ENCODE results near the gene BEAN1. TPM values are rescaled to one million over a fixed set of nuclear protein-coding genes. Genes with fewer than 3 reads are reported as not detected.

Gene BEAN1
- polyA plus RNA-seq, 1 of the 3 experiments (the other 2 are of a cell fraction) = 0.07 TPM

DNA sequence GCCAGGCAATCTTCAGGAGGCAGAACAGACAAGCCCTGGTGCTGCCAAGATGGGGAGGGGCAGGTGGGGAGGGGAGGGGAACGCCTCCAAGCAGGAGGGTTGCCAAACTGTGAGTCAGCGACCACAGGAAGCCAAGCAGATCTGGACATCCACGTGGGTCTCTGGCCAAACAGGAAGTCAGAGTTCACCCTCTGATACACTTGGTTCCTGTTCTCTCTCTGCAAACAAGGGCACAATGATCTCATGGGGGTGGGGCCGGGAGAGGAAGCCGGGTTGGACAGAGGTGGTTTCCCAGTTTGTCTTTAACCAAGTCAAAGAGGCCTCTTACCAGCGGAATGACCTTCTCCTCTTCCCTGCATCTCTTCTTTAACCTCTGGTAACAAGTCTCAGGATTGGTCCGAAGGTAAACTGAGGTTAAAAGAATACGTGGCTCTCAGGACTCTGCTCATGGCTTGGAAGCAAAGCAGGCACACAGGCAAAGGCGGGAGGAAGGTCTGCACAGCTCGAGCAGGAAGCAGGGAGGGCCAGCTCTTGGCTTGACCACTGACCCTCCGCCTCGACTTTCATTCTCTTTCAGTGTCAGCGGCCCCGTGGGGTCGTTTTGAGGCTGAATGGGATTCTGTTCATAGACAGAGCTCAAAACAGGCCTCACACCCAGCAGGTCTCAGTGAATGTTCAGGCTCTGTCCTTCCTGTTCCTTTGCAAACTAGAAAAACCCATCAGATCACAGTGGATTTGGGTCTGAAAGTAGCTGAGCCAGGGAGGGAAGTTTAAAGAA is 89.9 kb downstream of the BEAN1 start:
- POLR2A ChIA-PET = no interaction called here
- H3K36me3 ChIP-seq (replicated peaks in 1 of 2; ENCODE audit: control insufficient read depth in 1 of 2, insufficient read depth in 2 of 2, low read length in 1 of 2) = no peaks in the 10 kb centered on the region
- CTCF ChIA-PET = interaction anchor here (2.6 kb wide), 1 partner anchor 110 kb away, joined by 8 read pairs; no protein-coding TSS in a partner anchor
- TF ChIP-seq, protein P1, sequence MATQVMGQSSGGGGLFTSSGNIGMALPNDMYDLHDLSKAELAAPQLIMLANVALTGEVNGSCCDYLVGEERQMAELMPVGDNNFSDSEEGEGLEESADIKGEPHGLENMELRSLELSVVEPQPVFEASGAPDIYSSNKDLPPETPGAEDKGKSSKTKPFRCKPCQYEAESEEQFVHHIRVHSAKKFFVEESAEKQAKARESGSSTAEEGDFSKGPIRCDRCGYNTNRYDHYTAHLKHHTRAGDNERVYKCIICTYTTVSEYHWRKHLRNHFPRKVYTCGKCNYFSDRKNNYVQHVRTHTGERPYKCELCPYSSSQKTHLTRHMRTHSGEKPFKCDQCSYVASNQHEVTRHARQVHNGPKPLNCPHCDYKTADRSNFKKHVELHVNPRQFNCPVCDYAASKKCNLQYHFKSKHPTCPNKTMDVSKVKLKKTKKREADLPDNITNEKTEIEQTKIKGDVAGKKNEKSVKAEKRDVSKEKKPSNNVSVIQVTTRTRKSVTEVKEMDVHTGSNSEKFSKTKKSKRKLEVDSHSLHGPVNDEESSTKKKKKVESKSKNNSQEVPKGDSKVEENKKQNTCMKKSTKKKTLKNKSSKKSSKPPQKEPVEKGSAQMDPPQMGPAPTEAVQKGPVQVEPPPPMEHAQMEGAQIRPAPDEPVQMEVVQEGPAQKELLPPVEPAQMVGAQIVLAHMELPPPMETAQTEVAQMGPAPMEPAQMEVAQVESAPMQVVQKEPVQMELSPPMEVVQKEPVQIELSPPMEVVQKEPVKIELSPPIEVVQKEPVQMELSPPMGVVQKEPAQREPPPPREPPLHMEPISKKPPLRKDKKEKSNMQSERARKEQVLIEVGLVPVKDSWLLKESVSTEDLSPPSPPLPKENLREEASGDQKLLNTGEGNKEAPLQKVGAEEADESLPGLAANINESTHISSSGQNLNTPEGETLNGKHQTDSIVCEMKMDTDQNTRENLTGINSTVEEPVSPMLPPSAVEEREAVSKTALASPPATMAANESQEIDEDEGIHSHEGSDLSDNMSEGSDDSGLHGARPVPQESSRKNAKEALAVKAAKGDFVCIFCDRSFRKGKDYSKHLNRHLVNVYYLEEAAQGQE (IDR thresholded peaks at IDR 0.05; ENCODE audit: low read depth, low read length) = peak; percentile 64; the same call in 1 of the 2 replicates
- TF ChIP-seq TEAD4 (IDR thresholded peaks at IDR 0.05; ENCODE audit: borderline replicate concordance, insufficient read depth) (peak; percentile 47; the same call in 1 of the 2 replicates), CTCF (IDR thresholded peaks at IDR 0.05) (no peak), MXI1 (IDR thresholded peaks at IDR 0.05; ENCODE audit: low read depth, low read length) (peak; percentile 39; the same call in 1 of the 2 replicates), NFIC (IDR thresholded peaks at IDR 0.05; ENCODE audit: borderline replicate concordance) (peak; percentile 99), PBX3 (IDR thresholded peaks at IDR 0.05) (peak; percentile 43; the same call in 1 of the 2 replicates), GABPA (IDR thresholded peaks at IDR 0.05; ENCODE audit: low read depth) (peak; percentile 73), JUND (IDR thresholded peaks at IDR 0.05) (peak; percentile 84), EP300 (IDR thresholded peaks at IDR 0.05; ENCODE audit: borderline replicate concordance in 1 of 2, low read depth in 1 of 2, low read length in 1 of 2) (peak in 1 of 2 experiments; percentile 78; a peak in 1 of 4 replicates), SIN3A (IDR thresholded peaks at IDR 0.05; ENCODE audit: borderline replicate concordance, low read depth, low read length) (peak; percentile 97), RFX5 (IDR thresholded peaks at IDR 0.05; ENCODE audit: low read length) (no peak), YY1 (IDR thresholded peaks at IDR 0.05; ENCODE audit: low read depth) (no peak), FOXJ3 (CRISPR knock-in tag; IDR thresholded peaks at IDR 0.05) (no peak), SMC3 (IDR thresholded peaks at IDR 0.05; ENCODE audit: low read depth, low read length) (no peak), MEF2A (IDR thresholded peaks at IDR 0.05; ENCODE audit: borderline replicate concordance, low read depth) (no peak), POLR2AphosphoS5 (IDR thresholded peaks at IDR 0.05; ENCODE audit: low read depth, low read length) (peak; percentile 71; the same call in 1 of the 2 replicates), RAD21 (IDR thresholded peaks at IDR 0.05; ENCODE audit: low read length) (no peak), TAF1 (IDR thresholded peaks at IDR 0.05; ENCODE audit: borderline replicate concordance, low read depth, low read length) (0 out of 2 replicates have a peak, but pooled peaks have one; percentile 35), FOSL2 (IDR thresholded peaks at IDR 0.05; ENCODE audit: borderline replicate concordance, low read depth) (peak; percentile 91), TCF12 (IDR thresholded peaks at IDR 0.05) (peak; percentile 89), RCOR1 (IDR thresholded peaks at IDR 0.05; ENCODE audit: low read length) (no peak)
- TF ChIP-seq, protein P2, sequence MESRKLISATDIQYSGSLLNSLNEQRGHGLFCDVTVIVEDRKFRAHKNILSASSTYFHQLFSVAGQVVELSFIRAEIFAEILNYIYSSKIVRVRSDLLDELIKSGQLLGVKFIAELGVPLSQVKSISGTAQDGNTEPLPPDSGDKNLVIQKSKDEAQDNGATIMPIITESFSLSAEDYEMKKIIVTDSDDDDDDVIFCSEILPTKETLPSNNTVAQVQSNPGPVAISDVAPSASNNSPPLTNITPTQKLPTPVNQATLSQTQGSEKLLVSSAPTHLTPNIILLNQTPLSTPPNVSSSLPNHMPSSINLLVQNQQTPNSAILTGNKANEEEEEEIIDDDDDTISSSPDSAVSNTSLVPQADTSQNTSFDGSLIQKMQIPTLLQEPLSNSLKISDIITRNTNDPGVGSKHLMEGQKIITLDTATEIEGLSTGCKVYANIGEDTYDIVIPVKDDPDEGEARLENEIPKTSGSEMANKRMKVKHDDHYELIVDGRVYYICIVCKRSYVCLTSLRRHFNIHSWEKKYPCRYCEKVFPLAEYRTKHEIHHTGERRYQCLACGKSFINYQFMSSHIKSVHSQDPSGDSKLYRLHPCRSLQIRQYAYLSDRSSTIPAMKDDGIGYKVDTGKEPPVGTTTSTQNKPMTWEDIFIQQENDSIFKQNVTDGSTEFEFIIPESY (IDR thresholded peaks at IDR 0.05; ENCODE audit: borderline replicate concordance, low read depth) = peak; percentile 78; the same call in 1 of the 2 replicates
- TF ChIP-seq, protein P3, sequence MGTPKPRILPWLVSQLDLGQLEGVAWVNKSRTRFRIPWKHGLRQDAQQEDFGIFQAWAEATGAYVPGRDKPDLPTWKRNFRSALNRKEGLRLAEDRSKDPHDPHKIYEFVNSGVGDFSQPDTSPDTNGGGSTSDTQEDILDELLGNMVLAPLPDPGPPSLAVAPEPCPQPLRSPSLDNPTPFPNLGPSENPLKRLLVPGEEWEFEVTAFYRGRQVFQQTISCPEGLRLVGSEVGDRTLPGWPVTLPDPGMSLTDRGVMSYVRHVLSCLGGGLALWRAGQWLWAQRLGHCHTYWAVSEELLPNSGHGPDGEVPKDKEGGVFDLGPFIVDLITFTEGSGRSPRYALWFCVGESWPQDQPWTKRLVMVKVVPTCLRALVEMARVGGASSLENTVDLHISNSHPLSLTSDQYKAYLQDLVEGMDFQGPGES (IDR thresholded peaks at IDR 0.05; ENCODE audit: low read depth, low read length) = no peak

More for the DNA sequence above, 89.9 kb downstream of the BEAN1 start:
- peaks cover 22% of the 10 kb centered on the region for H3F3A ChIP-seq (replicated peaks; ENCODE audit: insufficient read depth)
- H3K4me1 ChIP-seq (ENCODE audit: control insufficient read depth in 1 of 2, insufficient read depth in 2 of 2, low read depth in 1 of 2, low read length in 1 of 2) = peaks cover 15 to 29% of the 10 kb centered on the region in 2 experiments; a peak in 3 of 4 replicates
- H3K9me3 ChIP-seq = no peaks in the 10 kb centered on the region
- H3K4me2 ChIP-seq = peak overlapping the region; percentile 72
- peak overlapping the region; percentile 63 for H3K9ac ChIP-seq
- H3K27me3 ChIP-seq (ENCODE audit: insufficient read depth) = no peaks in the 10 kb centered on the region
- no peaks in the 10 kb centered on the region for H3K9me2 ChIP-seq
- peak overlapping the region; percentile 89 to 94 for H3K27ac ChIP-seq (ENCODE audit: low read depth in 2 of 2, low read length in 1 of 2)
- no peaks in the 10 kb centered on the region for H4K20me1 ChIP-seq (ENCODE audit: insufficient read depth)
- WGBS (ENCODE audit: low lambda C conversion rate) = 33% methylated on average over 14 of the region's 15 CpGs
- H3K4me3 ChIP-seq (ENCODE audit: low read depth in 2 of 2, low read length in 1 of 2) = no peak overlapping the region
- no peaks in the 10 kb centered on the region for H3K79me2 ChIP-seq (ENCODE audit: insufficient read depth)
- DNase-seq = peak; percentile 66
- H2AFZ ChIP-seq (ENCODE audit: low read depth) = peak overlapping the region; percentile 53; the same call in 1 of the 2 replicates

All from SK-N-SH (cell line).